Raji (cell line): ENCODE measurements around the gene MUC6.

Experiments used
- POLR2A ChIP-seq: IDR thresholded peaks from 2 replicates; pipeline ENCODE4 v1.6.1; 2011; ENCODE audit warnings: low read depth, low read length, control low read depth; ENCODE audit not compliant: insufficient read depth

The MUC6 gene

GRCh38 chr11:1049431-1049891 lies 12.9 kb upstream of the MUC6 start:
- TF ChIP-seq POLR2A, result no peak

GRCh38 chr11:1049071-1049405 lies 12.5 kb upstream of the MUC6 start:
- TF ChIP-seq POLR2A, result no peak

GRCh38 chr11:1048375-1049070 lies 12.0 kb upstream of the MUC6 start:
- no peak for TF ChIP-seq POLR2A

GRCh38 chr11:1047595-1048156 lies 11.2 kb upstream of the MUC6 start:
- no peak for TF ChIP-seq POLR2A

GRCh38 chr11:1044160-1044559 lies 7.6 kb upstream of the MUC6 start:
- TF ChIP-seq POLR2A, result no peak

GRCh38 chr11:1043563-1044096 lies 7.1 kb upstream of the MUC6 start:
- no peak for TF ChIP-seq POLR2A

GRCh38 chr11:1042626-1043562 lies 6.4 kb upstream of the MUC6 start:
- no peak for TF ChIP-seq POLR2A

- no peak for TF ChIP-seq POLR2A
Observed at GRCh38 chr11:1041936-1042608, 5.6 kb upstream of the MUC6 start.

- no peak for TF ChIP-seq POLR2A
Observed at GRCh38 chr11:1041471-1041870, 5.0 kb upstream of the MUC6 start.

GRCh38 chr11:1041149-1041467 lies 4.6 kb upstream of the MUC6 start:
- TF ChIP-seq POLR2A, result no peak

- TF ChIP-seq POLR2A, result no peak
Observed at GRCh38 chr11:1040428-1041148, 4.1 kb upstream of the MUC6 start.

GRCh38 chr11:1039481-1040427 lies 3.2 kb upstream of the MUC6 start:
- no peak for TF ChIP-seq POLR2A

GRCh38 chr11:1038921-1039320 lies 2.4 kb upstream of the MUC6 start:
- no peak for TF ChIP-seq POLR2A
